HG02870 (cell line): ENCODE results near the gene MUSK.
"Not testable (repeated sequence)": the region's sequence is repeated elsewhere in the genome, so short reads cannot be mapped to it uniquely, and the experiment has no call there.

Experiments
- ATAC-seq: cut with Tn5 transposase; IDR thresholded peaks from one replicate; pipeline ENCODE4 v1.9.1; 2021; ENCODE audit warnings: mild to moderate bottlenecking, moderate library complexity; ENCODE audit not compliant: unreplicated experiment

MUSK gene

DNA sequence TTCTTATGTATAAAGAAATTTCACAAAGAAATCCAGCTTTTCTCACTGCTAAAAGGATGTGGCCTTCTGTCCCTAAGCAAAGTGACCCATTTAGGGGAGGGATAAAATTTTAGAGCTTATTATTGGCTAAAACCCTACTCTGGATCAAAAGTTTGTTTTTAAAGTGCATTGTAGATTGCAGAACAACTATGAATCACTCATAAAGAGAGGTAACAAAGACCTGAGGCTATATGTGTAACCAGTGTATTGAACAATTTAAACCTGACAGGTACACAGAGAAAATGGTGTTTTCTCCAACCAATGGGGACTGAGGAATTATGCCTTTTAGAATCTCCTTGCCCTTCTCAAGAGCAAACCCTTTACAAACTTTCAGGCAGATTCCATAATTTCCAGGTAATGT, 86.6 kb downstream of the MUSK start:
- ATAC-seq: no peak

DNA sequence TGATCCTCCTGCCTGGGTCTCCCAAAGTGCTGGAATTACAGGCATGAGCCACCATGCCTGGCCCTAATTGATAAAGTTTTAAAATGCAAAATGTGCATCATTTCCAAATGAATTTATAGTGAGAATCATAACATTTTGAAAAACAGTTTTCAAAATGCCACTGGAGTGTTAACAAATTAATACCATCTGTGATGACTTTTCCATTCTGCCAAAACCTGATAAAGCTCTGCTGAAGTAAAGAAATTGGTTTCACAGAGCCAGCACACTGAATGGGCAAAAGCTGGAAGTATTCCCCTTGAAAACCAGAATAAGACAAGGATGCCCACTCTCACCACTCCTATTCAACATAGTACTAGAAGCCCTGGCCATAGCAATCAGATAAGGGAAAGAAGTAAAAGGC, 89.6 kb downstream of the MUSK start:
- no peak for ATAC-seq

DNA sequence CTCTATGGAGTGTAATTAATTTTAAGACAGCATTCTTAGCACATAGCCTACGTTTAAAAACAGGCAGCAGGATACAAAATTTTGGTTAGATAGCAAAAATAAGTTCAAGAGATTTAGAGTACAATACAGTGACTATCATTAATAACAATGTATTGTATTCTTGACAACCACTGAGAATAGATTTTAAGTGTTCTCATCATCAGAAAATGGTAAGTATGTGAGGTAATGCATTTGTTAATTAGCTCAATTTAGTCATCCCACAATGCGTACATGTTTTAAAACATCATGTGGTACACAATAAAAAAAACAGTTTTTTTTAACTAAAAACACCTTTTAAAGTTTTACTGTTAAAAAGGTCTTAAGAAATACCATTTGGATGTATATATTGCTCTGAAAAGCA, 94.2 kb downstream of the MUSK start:
- ATAC-seq: no peak

- ATAC-seq: no peak
Observed at GRCh38 chr9:110763568-110763967, 95.0 kb downstream of the MUSK start.

DNA sequence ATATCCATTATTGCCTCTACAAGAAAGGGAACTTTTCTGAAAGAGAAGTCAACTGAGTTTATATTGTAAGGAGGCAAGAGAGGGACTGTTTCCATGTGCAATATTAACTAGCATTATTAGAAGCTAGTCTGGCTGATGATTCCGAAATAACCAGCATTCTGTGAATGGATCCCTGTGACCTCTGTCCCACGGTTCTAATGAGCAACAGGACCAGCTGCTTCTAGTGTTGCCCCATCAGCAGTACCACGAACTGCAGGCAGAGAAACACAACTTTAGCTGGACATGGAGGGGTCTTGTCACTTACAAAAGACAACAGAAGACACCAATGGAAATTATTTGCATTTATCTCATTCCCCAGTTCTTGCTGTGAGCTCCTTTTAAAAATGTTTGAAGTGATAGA, 95.4 kb downstream of the MUSK start:
- no peak for ATAC-seq

GRCh38 chr9:110765926-110766325, 97.3 kb downstream of the MUSK start:
- ATAC-seq: no peak

DNA sequence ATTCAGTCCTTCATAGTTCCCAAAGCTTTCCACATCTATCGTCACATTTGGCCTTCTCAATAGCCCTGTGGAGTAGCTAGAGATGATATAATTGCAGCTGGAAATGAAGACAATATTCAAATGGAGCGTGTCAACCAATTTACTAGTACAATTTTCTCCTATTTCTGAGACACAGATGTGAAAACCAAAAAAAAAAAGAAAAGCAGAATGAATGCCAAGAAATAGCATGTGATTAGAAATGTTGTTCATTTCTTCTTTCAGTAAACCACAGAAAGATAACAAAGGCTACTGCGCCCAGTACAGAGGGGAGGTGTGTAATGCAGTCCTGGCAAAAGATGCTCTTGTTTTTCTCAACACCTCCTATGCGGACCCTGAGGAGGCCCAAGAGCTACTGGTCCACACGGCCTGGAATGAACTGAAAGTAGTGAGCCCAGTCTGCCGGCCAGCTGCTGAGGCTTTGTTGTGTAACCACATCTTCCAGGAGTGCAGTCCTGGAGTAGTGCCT, 99.0 kb downstream of the MUSK start:
- ATAC-seq: no peak

DNA sequence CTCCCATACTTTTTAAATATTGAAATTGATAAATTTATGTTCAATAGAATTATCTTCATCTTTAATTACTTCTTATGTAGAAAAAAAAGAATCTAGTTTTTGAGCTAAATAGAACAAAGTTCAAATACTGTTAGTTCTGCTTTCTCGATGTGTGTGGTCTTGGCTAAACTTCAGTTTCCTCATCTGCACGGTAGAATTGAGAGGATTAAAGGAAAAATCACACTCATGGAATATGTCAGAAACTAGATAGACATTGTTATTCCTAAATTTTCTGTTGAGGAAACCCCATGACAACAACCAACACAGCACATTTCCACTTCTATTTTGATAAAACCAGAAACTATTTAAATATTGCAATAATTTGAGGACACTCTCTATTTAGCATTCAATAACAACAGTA, 100.3 kb downstream of the MUSK start:
- no peak for ATAC-seq

DNA sequence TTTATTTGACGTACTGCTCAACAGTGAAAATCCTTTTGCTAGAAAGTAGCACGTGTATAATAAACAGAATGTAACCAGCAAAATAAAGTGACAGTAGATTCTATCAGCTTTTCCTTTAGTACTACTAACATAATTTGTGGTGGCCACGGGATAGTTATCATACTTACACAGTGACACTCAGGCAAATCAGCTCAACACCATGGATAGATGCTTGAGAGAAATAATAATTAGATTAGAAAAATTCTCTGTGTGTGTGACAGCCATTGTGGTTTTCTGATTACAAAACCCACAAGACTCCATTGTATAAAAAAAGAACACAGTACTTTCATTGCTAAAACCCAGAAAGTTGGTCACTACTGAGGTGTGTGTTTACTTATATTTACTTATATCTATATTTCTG, 101.1 kb downstream of the MUSK start:
- ATAC-seq: no peak

GRCh38 chr9:110775724-110776123, 107.1 kb downstream of the MUSK start:
- no peak for ATAC-seq

DNA sequence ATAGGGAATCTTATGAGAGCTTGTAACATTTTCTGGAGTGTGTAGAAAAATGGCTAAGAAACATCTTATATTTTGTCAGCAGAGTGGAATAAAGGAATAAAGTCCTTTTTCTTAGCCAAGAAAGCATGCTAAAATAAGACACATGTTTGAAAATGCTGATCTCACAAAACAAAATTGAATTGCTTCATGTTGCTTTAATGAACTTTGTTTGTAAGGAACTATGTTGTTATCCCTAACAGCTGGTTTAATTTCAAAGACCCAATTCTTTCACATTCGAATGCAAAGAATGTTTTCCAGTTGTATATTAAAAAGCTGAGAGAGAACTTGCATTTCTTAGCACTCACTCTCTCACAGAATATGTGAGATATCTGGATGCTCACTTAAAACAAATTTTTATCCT, 107.6 kb downstream of the MUSK start:
- no peak for ATAC-seq

DNA sequence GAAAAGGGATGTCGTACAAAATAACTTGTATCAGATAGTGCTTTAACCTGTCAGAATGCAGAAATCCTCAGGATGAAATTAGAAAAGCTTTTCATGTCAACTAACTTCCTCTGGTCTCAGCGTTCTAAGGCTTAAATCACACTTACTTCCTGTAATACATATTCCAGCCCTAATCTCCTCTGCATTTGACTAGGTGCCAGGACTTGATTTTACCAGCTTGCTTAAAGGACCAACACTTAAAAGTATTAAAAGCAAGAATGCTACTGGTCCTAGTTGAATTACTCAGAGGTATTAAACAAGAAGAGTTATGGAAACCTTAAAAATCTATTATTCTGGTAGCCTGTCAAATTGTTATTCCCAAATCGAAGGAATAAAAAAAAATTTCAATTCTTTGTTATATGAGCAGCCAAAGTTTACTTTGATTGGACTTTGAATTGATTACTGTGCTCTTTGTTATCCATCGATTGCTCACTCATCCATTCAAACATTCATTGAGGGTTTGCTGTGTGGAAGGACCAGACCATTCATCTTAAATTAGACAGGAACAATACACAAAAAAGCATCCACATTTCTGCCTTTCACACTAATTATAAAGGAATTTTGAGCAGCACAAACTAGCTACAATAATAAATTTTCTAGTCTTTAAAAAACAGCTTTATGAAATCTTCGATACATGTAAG, 108.7 kb downstream of the MUSK start:
- no peak for ATAC-seq

- ATAC-seq: no peak
Observed at GRCh38 chr9:110777876-110778215, 109.3 kb downstream of the MUSK start.

DNA sequence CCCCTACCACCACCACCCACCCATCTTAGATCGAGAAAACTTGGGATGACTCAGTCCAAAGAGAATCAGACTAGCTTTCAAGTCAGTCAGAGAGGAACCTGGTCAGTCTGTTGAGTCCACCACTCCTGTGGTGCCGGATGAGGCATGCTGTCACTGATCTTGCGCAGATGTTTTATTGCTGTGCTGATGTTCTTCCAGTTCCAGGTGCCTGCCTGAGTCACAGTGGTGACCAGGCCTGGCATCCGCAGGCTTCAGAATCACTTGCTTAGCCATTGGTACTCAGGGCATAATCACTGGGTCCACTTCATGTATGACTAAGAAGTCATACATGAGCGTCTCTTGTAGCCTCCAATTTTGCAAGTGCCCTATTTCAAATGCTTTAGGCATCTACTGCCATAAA, 114.1 kb downstream of the MUSK start:
- no peak for ATAC-seq

GRCh38 chr9:110784309-110784708, 115.7 kb downstream of the MUSK start:
- ATAC-seq: no peak

GRCh38 chr9:110785166-110785565, 116.6 kb downstream of the MUSK start:
- ATAC-seq: no peak

- ATAC-seq: not testable (repeated sequence)
Observed at GRCh38 chr9:110788396-110788795, 119.8 kb downstream of the MUSK start.

DNA sequence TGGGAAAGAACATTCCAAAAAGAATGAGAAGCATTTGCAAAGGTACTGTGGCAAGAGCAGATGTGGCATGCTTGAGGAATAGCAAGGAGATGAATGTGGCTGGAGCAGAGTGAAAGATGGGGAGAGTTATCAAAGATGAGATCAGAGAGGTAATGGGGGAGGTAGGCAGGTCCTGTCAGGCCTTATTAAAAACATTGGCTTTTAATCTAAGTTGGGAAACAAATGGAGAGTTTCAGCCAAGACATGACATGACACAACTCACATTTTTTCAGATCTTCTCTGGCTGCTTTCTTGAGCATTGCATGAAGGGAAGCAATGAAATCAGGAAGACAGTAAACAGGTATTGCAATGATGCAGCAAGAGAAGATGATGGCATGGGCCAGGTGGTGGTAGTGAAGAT, 120.3 kb downstream of the MUSK start:
- no peak for ATAC-seq

- ATAC-seq: no peak
Observed at GRCh38 chr9:110797611-110798010, 129.0 kb downstream of the MUSK start.

DNA sequence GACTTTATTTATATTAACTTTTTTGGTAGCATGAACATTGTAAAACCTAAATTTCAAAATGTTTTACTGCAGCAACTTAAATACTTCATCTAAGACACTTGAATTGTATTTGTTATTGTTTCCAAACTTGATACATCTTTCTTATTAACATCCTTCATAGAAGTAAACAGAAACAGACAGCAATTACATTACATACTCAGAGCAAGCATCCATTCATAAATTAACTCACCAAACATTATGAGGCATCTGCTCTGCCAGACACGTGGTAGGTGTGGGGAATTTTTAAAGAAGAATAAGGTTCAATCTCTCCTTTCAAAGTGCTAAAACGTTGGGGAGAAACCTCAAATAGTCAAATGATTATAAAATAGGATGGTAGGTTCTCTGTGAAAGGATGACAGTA, 130.8 kb downstream of the MUSK start:
- ATAC-seq: no peak

DNA sequence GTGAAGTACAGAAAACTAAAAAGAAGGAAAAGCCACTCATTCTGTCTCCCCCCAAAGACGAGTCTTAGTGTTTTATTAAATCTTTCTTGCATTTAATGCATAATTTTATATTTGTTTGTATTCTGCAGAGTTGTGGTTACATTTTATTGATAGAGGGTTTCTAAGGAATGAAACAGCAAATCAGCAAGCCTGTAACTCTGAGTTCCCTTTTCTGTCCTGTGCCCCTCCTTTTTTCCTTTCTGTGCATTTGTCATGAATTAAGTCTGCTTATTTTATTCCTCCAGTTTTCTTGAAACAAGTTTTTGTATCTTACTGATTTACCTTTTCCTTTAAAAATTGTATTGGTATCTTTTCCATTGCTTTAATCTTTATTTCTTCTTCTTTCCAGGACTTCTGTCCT, 132.8 kb downstream of the MUSK start:
- ATAC-seq: no peak

DNA sequence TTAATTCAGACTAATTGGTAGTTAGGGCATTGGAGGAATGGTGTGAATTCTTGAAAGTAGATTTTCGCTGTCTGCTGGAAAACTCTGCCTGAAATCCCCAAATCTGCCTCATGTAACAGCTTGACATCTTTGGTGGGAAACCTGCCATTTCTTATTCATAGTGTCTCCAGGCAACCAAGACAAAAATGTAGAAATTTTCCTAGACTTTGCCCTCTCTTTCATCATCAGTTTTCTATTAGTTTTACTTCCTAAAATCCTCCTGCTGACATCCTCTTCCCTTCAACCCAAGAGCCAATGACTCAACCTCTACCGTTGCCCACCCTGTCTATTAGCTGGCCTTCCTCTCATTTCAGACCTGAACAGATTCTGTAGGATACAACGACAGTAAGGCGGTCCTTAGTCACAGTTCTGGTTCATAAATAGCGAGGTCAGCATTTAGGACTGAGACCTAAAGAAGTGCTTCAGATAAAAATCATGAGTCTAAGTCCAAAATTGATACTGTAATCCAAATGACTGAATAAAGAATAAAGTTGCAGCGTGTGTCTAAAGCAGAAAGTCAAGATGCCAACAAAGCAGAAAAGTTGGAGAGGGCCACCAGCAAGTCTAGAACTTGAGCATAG, 133.9 kb downstream of the MUSK start:
- ATAC-seq: no peak
